H1 (cell line): ENCODE data around the gene SNX32. TPM values are rescaled to one million over a fixed set of nuclear protein-coding genes. Genes with fewer than 3 reads are reported as not detected.

Experiments
- EP300 ChIP-seq, 2 experiments: IDR thresholded peaks; 1 replicate in 1 of 2; 2 replicates in 1 of 2; pipeline ENCODE4 v1.6.1; 2011 to 2012; ENCODE audit warnings: low read depth in 2 of 2, low read length in 2 of 2, mild to moderate bottlenecking in 2 of 2, borderline replicate concordance in 1 of 2, inconsistent platforms in 1 of 2, moderate library complexity in 1 of 2
- POLR2A ChIP-seq, 2 experiments: IDR thresholded peaks; 1 replicate in 1 of 2; 2 replicates in 1 of 2; pipeline ENCODE4 v1.6.1; 2011; ENCODE audit warnings: low read depth in 2 of 2, low read length in 2 of 2, mild to moderate bottlenecking in 2 of 2; ENCODE audit errors: control extremely low read depth in 1 of 2
- SIN3A ChIP-seq, 2 experiments: IDR thresholded peaks in 1 of 2; conservative IDR thresholded peaks in 1 of 2; 2 replicates each; pipeline ENCODE4 v1.6.1; 2011 to 2012; ENCODE audit warnings: low read length in 2 of 2, improper control_type of control experiment in 1 of 2, low read depth in 1 of 2, mild to moderate bottlenecking in 1 of 2
- TEAD4 ChIP-seq: IDR thresholded peaks from 2 replicates; pipeline ENCODE4 v1.6.1; 2012; ENCODE audit warnings: low read depth, low read length, inconsistent platforms, mixed read lengths
- polyA plus RNA-seq, 7 experiments: library from polyadenylated mRNA; depleted of rRNA in 3 of 7; stranded (reverse) in 5 of 7; unstranded in 2 of 7; fragments of >200 nt in 5 of 7; fragments of 200-250 nt in 2 of 7; gene quantifications; 1 replicate in 5 of 7; 2 replicates in 1 of 7; 4 replicates in 1 of 7; pipeline versions ENCODE4 v1.2.1 to v1.2.3, GENCODE V29; 2011 to 2013; ENCODE audit warnings: missing spikeins in 2 of 7, mixed read lengths in 2 of 7
- total RNA-seq: library from RNA; stranded (reverse); fragmentation: NEBNext Ultra II Directional; extraction: Animal tissue kit (Norgen Biotek cat#: 25700); gene quantifications from 2 replicates; pipeline ENCODE4 v1.2.1, GENCODE V29; 2021

Gene SNX32
- total and polyA plus RNA-seq, 2 of the 8 experiments (the other 6 are each of a cell fraction or from before 2014, with no cell fraction given) = 0.76 to 2.2 TPM

GRCh38 chr11:65857500-65857852 lies 23.7 kb downstream of the SNX32 start (continued):
- no peak for TF ChIP-seq TEAD4
- peak in 1 of 2 experiments; percentile 89; a peak in 1 of 3 replicates for TF ChIP-seq EP300 (IDR thresholded peaks at IDR 0.05; ENCODE audit: borderline replicate concordance in 1 of 2, low read depth in 2 of 2, low read length in 2 of 2)
- 0 out of 4 replicates have a peak, but pooled peaks of 1 of the 2 experiments have one; percentile 19 for TF ChIP-seq SIN3A (conservative IDR thresholded peaks at IDR 0.05 in 1 of 2, IDR thresholded peaks at IDR 0.05 in 1 of 2; ENCODE audit: low read depth in 1 of 2, low read length in 2 of 2)
- TF ChIP-seq POLR2A (IDR thresholded peaks at IDR 0.05; ENCODE audit: control extremely low read depth in 1 of 2, low read depth in 2 of 2, low read length in 2 of 2) = no peak
